ENCODE measurements around the gene LMAN1L.

DNA sequence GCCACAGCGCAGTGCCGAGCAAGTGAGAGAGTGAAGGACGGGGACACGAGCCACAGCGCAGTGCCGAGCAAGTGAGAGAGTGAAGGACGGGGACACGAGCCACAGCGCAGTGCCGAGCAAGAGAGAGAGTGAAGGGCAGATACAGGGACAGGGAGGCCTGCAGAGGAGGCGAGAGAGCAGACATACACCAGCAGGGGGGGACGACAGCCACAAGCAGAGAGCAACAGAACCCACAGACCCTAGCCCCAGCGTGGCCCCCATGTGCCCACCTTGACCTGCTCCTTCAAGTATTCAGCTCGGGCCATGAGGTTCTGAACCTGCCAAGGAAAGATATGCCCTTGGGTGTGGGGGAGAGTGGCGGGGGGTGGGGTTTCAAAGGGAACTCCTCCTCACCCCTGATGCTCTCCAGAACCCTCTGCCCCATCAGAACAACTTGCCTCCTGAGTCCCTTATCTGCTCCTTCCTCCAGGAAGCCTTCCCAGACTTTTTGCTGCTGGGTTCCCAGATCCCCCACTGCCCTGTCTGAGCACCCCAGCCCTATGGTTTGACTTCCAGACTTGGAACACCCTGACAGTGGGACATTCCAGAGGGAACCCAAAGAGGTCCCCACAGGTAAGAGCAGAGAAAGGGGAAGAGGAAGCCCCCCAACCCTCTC lies 25.0 kb downstream of the LMAN1L start:
- TF ChIP-seq, protein P1, sequence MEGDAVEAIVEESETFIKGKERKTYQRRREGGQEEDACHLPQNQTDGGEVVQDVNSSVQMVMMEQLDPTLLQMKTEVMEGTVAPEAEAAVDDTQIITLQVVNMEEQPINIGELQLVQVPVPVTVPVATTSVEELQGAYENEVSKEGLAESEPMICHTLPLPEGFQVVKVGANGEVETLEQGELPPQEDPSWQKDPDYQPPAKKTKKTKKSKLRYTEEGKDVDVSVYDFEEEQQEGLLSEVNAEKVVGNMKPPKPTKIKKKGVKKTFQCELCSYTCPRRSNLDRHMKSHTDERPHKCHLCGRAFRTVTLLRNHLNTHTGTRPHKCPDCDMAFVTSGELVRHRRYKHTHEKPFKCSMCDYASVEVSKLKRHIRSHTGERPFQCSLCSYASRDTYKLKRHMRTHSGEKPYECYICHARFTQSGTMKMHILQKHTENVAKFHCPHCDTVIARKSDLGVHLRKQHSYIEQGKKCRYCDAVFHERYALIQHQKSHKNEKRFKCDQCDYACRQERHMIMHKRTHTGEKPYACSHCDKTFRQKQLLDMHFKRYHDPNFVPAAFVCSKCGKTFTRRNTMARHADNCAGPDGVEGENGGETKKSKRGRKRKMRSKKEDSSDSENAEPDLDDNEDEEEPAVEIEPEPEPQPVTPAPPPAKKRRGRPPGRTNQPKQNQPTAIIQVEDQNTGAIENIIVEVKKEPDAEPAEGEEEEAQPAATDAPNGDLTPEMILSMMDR (IDR thresholded peaks at IDR 0.05; ENCODE audit: low read length) = no peak
- TF ChIP-seq EZH2 (optimal IDR thresholded peaks at IDR 0.05; ENCODE audit: low read depth, low read length) (no peak), EZH2phosphoT487 (IDR thresholded peaks at IDR 0.05; ENCODE audit: low read length) (no peak)
